NB4 (cell line): ENCODE measurements around the gene ADH1A.

ENCODE experiments used
- MAX ChIP-seq: IDR thresholded peaks from 2 replicates; pipeline ENCODE4 v1.6.1; 2011; ENCODE audit warnings: low read depth, low read length
- POLR2A ChIP-seq: IDR thresholded peaks from 2 replicates; pipeline ENCODE4 v1.6.1; 2011; ENCODE audit warnings: mild to moderate bottlenecking; ENCODE audit not compliant: insufficient read length; ENCODE audit errors: extremely low read depth
- TF ChIP-seq, protein P1 (sequence below): IDR thresholded peaks from one replicate; pipeline ENCODE4 v1.5.1; 2012; ENCODE audit warnings: low read depth, low read length

DNA sequence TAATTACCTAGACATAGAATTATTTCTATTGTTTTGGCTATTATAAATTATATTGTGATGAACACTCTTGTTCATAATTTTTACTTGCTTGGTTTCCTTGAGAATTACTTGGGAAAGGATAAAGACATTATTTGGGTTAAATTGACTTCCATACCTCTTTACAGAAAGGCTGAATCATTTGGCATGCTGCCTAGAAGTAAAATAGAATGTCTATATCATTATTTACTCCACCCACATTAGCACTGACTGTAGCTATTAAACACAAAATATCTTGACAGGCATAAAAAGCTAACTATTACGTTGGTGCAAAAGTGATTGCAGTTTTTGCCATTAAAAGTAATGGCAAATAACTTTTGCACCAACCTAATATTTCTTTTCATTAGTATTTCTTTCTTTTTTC is 42.1 kb downstream of the ADH1A start:
- TF ChIP-seq MAX: no peak
- TF ChIP-seq, protein P1, sequence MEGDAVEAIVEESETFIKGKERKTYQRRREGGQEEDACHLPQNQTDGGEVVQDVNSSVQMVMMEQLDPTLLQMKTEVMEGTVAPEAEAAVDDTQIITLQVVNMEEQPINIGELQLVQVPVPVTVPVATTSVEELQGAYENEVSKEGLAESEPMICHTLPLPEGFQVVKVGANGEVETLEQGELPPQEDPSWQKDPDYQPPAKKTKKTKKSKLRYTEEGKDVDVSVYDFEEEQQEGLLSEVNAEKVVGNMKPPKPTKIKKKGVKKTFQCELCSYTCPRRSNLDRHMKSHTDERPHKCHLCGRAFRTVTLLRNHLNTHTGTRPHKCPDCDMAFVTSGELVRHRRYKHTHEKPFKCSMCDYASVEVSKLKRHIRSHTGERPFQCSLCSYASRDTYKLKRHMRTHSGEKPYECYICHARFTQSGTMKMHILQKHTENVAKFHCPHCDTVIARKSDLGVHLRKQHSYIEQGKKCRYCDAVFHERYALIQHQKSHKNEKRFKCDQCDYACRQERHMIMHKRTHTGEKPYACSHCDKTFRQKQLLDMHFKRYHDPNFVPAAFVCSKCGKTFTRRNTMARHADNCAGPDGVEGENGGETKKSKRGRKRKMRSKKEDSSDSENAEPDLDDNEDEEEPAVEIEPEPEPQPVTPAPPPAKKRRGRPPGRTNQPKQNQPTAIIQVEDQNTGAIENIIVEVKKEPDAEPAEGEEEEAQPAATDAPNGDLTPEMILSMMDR: no peak
- TF ChIP-seq POLR2A: no peak
